HG03095 (cell line): ENCODE data around the gene XRN2.

Experiments used
- ATAC-seq: cut with Tn5 transposase; IDR thresholded peaks from one replicate; pipeline ENCODE4 v1.9.1; 2021; ENCODE audit warnings: moderate library complexity; ENCODE audit not compliant: unreplicated experiment

XRN2 gene

GRCh38 chr20:21303061-21303871 is at the start of gene XRN2:
Gene XRN2, plus strand, starts transcription at chr20:21303331. Its CDS starts 68 bp downstream, at chr20:21303399.
- ATAC-seq, result peak; percentile 90

- ATAC-seq, result no peak
These were observed 45.9 kb upstream of the XRN2 start for GRCh38 chr20:21257192-21257591.

- ATAC-seq, result no peak
These were observed 44.7 kb upstream of the XRN2 start for GRCh38 chr20:21258411-21258810.

- ATAC-seq, result no peak
These were observed 43.8 kb upstream of the XRN2 start for GRCh38 chr20:21259346-21259745.

GRCh38 chr20:21262812-21263211 is 40.3 kb upstream of the XRN2 start:
- ATAC-seq, result no peak

GRCh38 chr20:21265261-21266190 is 37.6 kb upstream of the XRN2 start:
- ATAC-seq, result no peak

- no peak for ATAC-seq
These were observed 37.0 kb upstream of the XRN2 start for GRCh38 chr20:21266191-21266536.

- no peak for ATAC-seq
These were observed 33.4 kb upstream of the XRN2 start for GRCh38 chr20:21269772-21270171.

GRCh38 chr20:21270806-21271205 is 32.3 kb upstream of the XRN2 start:
- no peak for ATAC-seq

- ATAC-seq, result peak; percentile 64
These were observed 30.9 kb upstream of the XRN2 start for GRCh38 chr20:21272279-21272678.

GRCh38 chr20:21272679-21273078 is 30.5 kb upstream of the XRN2 start:
- peak; percentile 74 for ATAC-seq

- ATAC-seq, result no peak
These were observed 29.3 kb upstream of the XRN2 start for GRCh38 chr20:21273755-21274386.

- ATAC-seq, result no peak
These were observed 24.3 kb upstream of the XRN2 start for GRCh38 chr20:21278829-21279228.

- no peak for ATAC-seq
These were observed 23.2 kb upstream of the XRN2 start for GRCh38 chr20:21279706-21280521.

GRCh38 chr20:21280522-21281016 is 22.6 kb upstream of the XRN2 start:
- ATAC-seq, result peak; percentile 52

GRCh38 chr20:21286775-21287174 is 16.4 kb upstream of the XRN2 start:
- ATAC-seq, result no peak

- no peak for ATAC-seq
These were observed 14.4 kb upstream of the XRN2 start for GRCh38 chr20:21288587-21289370.

GRCh38 chr20:21289651-21290050 is 13.5 kb upstream of the XRN2 start:
- no peak for ATAC-seq

- ATAC-seq, result no peak
These were observed 12.1 kb upstream of the XRN2 start for GRCh38 chr20:21291026-21291425.

- ATAC-seq, result no peak
These were observed 8.4 kb upstream of the XRN2 start for GRCh38 chr20:21294755-21295154.
